GM19455 (cell line): ENCODE results near the gene GLP2R.
"Not testable (repeated sequence)": the region's sequence is repeated elsewhere in the genome, so short reads cannot be mapped to it uniquely, and the experiment has no call there.

Experiments used
- ATAC-seq: cut with Tn5 transposase; IDR thresholded peaks from one replicate; pipeline ENCODE4 v1.9.1; 2021; ENCODE audit not compliant: unreplicated experiment

The GLP2R gene

GRCh38 chr17:9825641-9826150, at the start of gene GLP2R:
GLP2R (plus strand) TSS chr17:9825924; CDS start chr17:9826064, 140 bp downstream.
- no peak for ATAC-seq

DNA sequence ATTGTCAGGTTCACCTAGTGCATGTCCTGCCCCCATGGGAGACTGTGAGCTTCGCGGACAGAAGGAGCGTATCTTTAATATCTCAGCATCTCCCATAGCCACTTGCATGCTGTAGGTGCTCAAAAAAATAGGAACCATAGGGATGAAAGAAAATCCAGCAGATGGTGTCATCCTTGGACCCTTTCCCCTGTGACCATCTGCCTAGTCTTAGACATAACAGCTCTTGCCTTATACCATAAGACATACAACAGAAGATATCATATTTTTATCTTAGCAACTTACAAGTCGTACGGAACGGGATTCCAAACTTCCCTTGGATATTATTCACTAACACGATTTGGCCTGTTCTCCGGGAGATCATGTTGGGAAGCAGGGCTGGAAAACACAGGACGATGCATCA, 48.8 kb upstream of the GLP2R start:
- ATAC-seq = no peak

DNA sequence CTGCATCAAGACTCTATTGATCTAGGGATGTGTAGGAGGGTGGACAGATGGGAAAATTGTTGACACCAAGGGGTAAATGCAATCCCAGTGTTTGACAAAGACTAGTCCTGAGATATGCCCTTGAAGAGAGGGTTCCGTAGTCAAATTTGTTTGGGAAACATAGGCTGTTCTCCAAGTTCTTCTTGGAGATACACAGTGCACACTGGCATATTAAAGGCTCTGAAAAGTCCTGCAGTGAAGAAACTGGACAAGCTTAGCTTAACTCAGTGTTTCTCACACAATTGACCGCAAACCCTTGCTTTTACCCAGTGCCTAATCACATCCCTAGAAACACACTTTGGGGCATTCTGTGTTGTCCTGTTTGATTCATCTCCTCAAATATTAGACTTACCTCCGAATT, 45.2 kb upstream of the GLP2R start:
- ATAC-seq = no peak

DNA sequence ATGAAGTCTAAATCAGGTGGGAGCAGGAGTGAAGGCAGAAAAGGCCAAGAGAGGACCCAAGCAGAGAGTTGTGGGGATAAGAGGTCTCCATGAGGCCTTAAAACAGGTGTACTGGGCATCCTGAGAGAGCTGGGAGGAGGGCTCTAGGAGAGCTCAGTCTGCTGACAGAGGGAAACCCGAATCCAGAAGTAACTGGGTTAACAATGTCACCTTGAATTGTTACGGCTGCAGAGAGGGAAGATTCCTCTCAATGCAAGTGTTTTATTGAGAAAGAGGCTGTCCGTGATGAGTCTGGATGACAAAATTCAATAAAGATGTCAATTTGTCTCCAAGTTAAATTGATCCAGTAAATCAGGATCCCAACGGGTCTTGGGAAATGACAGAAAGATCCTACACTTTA, 42.7 kb upstream of the GLP2R start:
- no peak for ATAC-seq

DNA sequence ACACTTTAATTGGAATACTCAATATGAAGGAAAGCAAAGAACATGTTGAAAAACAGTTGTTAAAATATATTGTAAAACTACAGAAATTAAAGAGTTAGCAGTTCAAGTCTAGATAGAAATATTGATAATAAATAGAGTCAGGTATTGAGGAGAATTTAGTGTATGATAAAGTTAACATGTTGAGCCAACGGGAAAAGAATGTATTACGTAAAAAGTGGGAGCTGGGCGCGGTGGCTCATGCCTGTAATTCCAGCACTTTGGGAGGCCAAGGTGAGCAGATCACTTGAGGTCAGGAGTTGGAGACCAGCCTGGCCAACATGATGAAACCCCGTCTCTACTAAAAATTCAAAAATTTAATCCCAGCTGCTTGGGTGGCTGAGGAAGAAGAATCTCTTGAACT, 42.3 kb upstream of the GLP2R start:
- ATAC-seq = not testable (repeated sequence)

GRCh38 chr17:9784544-9784943, 41.2 kb upstream of the GLP2R start:
- no peak for ATAC-seq

DNA sequence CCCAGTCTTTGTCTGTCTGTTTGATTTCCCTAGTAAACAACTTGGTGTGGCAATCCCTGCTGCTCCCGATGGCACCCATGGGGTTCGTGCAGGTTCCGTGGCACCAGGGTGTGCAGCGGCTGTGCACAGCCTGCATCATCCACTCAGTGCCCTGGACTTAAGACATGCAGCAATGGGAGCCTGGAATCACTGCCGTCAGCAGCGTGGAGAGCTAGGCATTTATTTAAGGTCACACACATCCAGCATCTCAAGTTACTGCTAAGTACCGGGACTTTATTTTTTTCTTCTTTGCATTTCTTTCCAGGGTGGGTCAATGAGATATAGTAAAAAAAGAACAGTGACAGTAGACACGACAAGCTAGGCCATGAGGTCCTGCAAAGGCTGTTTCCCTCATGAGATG, 37.1 kb upstream of the GLP2R start:
- no peak for ATAC-seq

GRCh38 chr17:9790316-9790715, 35.4 kb upstream of the GLP2R start:
- no peak for ATAC-seq

DNA sequence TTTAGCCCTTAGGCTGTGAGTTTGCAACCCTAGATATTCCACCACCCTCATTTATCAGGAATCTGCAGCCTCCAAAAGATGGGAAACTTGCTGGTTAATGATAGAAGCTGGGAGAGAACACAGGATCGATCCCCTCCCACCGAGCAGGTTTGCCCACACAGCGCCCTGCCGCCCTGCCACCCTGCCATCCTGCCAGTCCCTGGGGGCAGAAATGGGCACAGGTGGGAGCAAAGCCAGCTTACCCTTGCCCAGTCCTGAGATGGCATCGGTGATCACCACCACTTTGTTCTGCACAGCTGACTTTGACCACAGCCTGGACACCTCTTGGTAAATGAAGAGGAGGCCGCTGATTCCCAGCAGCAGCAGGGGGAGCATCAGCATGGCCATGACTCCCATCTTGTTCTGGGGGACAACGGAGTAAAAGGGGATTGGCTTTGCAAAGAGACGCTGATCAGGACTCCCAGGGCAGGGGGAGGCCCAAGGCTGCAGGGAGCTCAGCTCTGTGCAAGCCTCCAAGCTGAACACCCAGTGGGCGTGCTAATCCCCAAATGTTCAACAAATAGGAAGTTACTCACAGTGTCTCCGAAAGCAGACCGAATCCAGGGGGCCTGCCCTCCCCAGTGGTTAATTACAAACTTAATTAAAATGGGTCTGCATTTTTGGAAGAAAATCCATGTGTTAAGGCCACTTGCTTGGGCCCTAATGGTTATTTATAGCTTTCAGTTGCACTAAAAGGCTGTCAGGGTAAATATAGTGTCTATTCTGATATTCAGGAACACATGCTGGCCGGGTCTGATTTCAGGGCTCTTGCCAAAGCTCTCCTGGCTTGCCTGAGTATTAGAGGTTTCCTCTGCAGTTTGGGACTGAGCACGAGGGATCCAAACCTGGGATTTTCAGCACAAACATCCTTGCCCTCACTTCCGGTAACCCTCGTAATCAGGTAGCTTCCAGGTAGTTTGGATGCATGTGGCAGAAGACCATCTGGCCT, 34.5 kb upstream of the GLP2R start, which contains the start of gene DHRS7C:
DHRS7C (minus strand) TSS at position 704 of the 988 bp plus-strand sequence; CDS start at position 396, 308 bp downstream.
- ATAC-seq = no peak

DNA sequence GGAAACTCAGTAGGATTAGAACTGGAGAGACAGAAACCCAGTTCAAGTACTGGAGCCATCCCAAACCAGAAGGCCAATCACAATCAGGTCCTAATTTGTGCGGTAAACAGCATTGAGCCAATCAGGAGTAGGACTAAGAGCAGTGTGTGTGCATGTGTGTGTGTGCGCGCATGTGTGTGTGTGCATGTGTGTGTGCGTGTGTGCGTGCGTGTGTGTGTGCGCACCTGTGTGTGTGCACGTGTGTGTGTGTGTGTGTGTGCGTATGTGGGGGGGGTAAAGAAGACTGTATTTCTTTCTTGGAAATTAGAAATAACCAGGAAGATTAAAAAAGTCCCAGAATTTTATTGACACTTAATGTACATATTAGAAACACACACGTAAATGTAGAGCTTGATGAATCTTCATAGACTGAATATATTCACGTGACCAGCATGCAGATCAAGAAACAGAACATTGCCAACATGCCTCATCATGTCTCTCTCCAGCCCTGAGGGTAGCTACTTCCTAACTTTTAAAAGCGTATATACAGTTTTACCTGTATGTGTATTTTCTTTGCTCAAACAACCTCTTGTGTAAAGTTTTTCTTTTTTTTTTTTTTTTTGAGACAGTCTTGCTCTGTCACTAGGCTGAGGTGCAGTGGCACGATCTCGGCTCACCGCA, 33.4 kb upstream of the GLP2R start:
- no peak for ATAC-seq

- ATAC-seq = no peak
Measured at GRCh38 chr17:9798008-9798407, 27.7 kb upstream of the GLP2R start.

- ATAC-seq = no peak
Measured at GRCh38 chr17:9798724-9799123, 27.0 kb upstream of the GLP2R start.

DNA sequence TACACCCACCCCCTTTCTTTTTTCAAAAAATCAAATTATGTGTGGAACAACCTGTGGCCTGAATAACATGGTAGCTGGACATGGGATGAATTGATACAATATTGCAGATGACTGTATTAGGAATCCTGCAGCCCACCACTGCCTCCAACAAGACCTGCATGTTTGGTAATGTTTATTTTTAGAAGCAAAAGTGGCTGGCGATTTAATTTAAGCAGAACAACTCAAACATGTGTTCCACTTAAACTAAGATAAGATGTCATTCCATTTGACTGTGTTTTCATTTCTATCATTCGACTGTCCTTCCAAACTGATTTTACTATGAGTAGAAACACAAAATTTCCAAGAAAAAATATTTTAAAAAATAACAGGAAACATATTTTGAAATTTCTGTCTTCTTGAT, 24.2 kb upstream of the GLP2R start:
- no peak for ATAC-seq

- no peak for ATAC-seq
Measured at GRCh38 chr17:9802294-9802693, 23.4 kb upstream of the GLP2R start.

- ATAC-seq = no peak
Measured at GRCh38 chr17:9802697-9803096, 23.0 kb upstream of the GLP2R start.

DNA sequence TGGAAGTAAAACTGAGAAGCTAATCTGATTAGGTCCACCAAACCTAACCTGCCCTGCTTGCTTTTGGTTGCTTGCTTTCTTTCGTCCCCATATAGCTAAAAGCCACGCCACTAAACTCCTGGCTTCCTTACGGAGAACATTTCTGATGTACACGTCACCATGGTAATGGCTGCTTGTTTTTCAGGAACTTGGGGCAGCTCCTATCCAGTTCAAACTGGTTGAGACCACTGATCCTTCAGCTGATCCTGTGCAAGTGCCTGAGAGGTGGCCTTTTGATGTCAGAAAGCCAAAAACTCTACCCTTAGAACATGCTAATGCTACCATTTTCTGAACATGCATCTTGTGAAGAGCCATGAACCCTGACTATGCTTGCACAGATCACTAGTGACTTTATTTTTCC, 20.0 kb upstream of the GLP2R start:
- no peak for ATAC-seq

GRCh38 chr17:9806699-9807098, 19.0 kb upstream of the GLP2R start:
- no peak for ATAC-seq

DNA sequence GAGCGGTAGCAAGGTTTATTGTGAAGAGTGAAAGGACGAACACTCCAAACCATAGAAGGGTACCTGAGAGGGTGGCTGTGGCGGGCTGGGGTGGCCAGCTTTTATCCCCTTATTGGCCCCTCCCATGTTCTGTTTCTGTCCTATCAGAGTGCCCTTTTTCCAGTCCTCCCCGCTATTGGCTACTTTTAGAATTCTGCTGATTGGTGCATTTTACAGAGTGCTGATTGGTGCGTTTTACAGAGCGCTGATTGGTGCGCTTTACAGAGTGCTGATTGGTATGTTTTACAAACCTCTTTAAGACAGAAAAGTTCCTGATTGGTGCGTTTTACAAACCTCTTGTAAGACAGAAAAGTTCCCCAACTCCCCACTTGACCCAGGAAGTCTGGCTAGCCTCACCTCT, 16.3 kb upstream of the GLP2R start:
- no peak for ATAC-seq

DNA sequence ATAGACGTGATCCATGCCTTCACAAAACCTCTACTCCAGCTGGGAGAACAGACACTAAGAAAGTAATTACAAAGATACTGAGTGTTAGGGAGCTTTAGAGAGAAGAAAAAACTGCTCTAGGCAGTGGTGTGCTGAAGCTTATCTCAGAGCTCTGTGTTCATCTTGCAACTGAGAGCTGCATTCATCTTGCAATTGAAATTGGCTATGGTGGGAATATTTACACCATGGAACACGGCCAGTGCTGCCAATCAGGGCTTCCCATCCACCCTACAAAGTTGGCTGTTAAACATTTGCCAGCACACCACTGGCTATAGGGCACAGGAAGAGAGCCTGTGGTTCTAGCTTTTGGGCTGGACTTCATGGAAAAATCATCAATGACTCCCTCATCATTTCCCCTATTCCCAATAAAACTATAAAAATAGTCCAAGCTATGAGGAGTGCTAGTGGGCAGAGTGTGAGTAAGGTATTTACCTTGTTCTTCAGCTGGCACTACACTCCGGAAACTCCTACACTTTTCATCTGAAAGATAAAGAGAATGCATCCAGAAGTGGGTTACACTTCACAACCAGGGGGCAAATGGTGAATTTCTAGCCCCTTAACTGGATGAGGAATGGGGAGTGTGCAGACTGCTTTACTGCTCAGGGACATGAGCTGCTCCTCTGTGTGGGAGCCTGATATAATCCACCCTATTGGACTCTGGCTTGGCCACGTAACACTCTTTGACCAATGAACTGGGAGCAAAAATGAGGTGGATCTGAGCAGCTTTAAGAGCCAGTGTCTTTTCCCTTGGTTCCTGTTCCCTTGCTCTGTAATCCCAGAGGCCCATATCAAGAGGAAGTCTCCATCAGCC, 15.4 kb upstream of the GLP2R start:
- ATAC-seq = no peak

DNA sequence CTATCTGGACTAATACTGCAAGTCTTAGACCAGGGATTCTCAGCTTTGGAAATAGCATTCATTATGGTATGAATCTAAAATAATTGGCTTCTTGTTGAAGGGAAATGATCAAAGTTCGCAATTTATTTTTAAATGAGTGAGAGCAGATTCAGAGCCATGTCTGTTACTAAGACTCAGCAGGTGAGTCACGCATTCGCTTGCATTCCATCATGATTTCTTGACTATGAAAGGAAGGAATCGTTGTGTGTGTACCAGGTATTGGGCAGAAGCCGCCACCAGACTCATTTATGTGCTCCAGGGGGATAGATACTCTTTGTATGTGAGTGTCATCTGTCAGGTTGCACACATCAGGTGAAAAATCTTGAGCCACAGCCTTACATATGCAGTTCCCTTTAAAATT, 14.6 kb upstream of the GLP2R start:
- ATAC-seq = no peak

GRCh38 chr17:9811537-9811936, 14.2 kb upstream of the GLP2R start:
- ATAC-seq = no peak
